GM10266 (cell line): ENCODE results near the gene PLCB4.

Source experiments
- DNase-seq: peaks from one replicate; pipeline ENCODE4 v3.0.0; 2012; ENCODE audit errors: extremely low spot score
- TF ChIP-seq, protein P1 (sequence below): IDR thresholded peaks from 2 replicates; pipeline ENCODE4 v1.5.1; 2012; ENCODE audit warnings: mild to moderate bottlenecking, low read depth; ENCODE audit not compliant: control insufficient read depth, insufficient read depth; ENCODE audit errors: missing control alignments

The PLCB4 gene

DNA sequence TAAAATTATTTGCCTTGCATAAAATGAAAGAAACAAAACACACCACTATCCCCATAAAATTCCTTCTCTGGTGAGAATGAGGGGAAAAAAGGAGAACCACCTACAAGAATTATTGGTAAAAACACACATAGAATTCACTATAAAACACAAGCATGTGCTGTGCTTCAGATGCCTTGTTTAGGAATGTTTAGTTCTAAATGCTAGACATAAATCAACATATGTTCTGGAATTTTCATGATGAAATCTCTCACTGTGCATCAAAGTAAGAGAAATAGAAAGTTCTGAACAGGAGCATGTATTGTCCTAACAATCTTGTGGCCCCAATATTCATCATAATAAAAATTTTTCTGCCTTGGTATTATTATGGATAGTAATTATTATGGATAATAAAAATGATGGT is 111.0 kb downstream of the PLCB4 start:
- no peak for DNase-seq
- TF ChIP-seq, protein P1, sequence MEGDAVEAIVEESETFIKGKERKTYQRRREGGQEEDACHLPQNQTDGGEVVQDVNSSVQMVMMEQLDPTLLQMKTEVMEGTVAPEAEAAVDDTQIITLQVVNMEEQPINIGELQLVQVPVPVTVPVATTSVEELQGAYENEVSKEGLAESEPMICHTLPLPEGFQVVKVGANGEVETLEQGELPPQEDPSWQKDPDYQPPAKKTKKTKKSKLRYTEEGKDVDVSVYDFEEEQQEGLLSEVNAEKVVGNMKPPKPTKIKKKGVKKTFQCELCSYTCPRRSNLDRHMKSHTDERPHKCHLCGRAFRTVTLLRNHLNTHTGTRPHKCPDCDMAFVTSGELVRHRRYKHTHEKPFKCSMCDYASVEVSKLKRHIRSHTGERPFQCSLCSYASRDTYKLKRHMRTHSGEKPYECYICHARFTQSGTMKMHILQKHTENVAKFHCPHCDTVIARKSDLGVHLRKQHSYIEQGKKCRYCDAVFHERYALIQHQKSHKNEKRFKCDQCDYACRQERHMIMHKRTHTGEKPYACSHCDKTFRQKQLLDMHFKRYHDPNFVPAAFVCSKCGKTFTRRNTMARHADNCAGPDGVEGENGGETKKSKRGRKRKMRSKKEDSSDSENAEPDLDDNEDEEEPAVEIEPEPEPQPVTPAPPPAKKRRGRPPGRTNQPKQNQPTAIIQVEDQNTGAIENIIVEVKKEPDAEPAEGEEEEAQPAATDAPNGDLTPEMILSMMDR, result no peak

DNA sequence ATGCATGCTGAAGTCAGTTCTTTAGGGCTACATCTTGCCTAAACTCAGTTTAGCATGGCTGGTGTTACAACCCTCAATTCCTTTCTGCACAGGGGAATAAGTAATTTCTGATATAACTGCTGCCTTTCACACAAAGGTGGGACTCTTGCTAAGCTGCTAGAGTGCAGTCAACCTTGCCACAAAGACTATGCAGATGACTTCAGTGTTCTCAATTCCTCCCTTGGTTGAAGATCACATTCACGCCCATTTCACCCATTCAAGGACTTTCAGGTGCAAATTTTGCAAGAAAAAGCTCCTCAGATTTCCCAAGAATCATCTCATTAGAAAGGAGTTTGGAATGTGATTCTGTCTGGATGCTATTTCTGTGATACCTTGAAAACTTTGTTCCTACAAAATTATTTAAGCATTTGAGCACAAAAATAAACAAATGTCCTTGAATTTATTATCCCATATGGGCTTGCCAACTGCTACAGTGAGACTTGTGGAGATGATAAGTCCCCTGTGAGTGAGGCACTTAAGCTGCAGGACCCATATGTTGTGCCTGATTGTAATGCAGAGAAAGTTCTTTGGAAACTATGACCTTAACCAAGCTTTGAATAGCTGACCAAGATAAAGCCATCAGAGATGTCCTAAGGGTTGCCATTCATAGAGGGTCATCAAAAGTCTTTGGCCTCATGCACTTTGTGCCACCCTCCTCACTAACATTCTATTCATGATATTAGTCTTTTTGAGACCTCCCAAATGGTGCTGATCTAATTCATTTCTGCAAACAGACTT is 111.8 kb downstream of the PLCB4 start:
- TF ChIP-seq, protein P1, result no peak
- DNase-seq, result no peak

DNA sequence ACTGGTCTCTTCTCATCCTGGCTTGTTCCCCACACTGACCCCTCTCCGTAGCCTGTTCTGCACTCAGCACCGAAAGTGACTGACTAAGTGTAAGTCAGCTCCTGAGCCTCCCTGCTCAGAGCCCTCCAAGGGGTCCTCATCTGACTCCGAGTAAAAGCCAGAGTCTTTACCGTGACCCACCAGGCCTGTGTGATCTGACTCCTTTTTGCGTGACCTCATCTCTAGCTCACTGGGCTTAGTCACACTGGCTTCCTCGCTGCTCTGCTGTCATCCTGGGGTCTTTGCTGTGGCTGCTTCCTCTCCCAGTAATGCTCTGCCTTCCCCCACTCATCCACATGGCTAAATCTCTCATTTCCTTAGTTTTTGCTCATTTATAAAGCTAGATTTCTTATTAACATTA is 116.6 kb downstream of the PLCB4 start:
- TF ChIP-seq, protein P1, result no peak
- DNase-seq, result no peak

DNA sequence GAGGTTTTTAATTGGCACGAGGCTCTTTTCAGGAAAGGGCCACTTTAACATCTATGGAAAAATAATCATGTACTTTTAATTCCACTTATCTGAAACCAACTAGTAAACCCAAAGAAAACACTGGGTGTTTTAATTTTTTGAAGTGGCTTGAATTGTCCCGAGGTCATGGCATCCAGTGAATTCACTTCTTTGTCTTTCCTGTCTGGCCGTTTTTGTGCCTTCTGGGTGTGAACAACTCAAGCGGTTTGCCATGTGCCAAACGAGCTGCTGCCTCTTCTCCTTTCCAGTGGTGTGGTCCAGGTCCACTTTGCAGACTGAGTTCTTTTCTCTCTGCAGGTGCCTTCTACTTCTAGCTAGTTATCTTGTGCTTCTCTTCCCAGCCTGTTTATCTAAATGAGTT is 117.5 kb downstream of the PLCB4 start:
- no peak for DNase-seq
- TF ChIP-seq, protein P1, result no peak

DNA sequence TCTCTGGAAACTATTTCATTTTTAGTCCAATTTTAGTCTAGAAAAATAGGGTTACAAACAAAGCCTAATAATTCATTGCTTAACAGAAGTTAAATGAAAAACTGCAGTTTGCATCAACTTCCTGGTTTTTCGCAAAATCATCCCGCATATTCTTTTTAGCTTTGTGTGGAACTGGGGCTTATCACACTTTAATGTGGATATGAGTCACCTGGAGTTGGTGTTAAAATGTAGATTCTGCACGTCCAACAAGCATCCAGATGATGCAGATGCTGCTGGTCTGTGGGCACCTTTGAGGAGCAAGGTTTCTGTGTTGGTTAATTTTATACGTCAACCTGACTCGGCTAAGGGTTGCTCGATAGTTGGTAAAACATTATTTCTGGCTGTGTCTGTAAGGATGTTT is 126.1 kb downstream of the PLCB4 start:
- TF ChIP-seq, protein P1, result no peak

DNA sequence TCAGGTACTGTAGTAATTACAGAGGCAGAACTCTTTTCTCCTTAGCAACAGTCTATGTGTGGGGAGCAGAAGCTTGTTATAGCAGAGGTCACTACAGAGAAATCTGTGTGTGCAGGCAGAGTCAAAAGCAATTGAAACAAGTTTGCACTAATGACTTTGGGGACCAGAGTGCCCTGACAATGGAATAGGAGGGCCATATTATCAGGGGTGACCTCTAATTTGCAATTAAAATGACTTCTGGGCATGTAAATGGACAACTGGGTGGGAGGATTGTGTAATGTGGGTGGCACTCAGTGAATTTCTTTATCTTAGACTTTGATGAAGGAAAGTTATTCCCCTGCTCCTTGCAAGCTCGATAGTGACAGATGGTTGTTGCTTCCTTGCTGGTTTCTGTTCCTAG is 127.2 kb downstream of the PLCB4 start:
- TF ChIP-seq, protein P1, result no peak
- DNase-seq, result no peak

More for the DNA sequence above, 126.1 kb downstream of the PLCB4 start:
- no peak for DNase-seq

DNA sequence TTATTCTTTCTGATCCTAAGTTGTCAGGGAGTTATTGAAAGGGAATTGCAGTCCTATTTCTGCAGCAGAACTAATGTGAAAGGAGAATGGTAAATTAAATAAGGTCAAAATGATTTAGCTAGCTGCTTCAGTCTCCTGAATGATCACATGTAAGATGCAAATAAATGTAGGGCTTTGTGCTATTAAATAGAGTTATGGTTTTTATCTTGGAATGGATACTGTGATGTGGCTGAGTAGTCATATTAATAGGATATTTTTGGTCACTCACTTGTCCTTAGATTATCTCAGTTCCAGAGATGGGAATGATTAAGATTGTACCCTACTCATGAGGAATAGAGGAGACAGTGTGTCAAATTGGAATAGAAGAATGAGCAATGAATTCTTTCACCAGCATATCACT is 129.6 kb downstream of the PLCB4 start:
- TF ChIP-seq, protein P1, result no peak
- DNase-seq, result no peak
